Hematopoietic multipotent progenitor cell treated with erythropoietin and hydrocortisone succinate and interleukin-3 and kit ligand, for 15 days (in vitro differentiated cells): ENCODE measurements around the gene MARCHF9.
A peak's percentile ranks its signal among the peaks of the same experiment; 100 is the strongest.

ENCODE experiments used
- DNase-seq: peaks from one replicate; pipeline ENCODE4 v3.0.0-alpha.2; 2015; ENCODE audit warnings: low spot score

The MARCHF9 gene

GRCh38 chr12:57755194-57755453, 221 bp downstream of the MARCHF9 start:
- DNase-seq = no peak

- DNase-seq = no peak
Observed at GRCh38 chr12:57755454-57756372, 810 bp downstream of the MARCHF9 start.

- peak; percentile 72 for DNase-seq
Observed at GRCh38 chr12:57756406-57757341, 1.8 kb downstream of the MARCHF9 start.

- DNase-seq = no peak
Observed at GRCh38 chr12:57757771-57758170, 2.9 kb downstream of the MARCHF9 start.

- DNase-seq = no peak
Observed at GRCh38 chr12:57758552-57759359, 3.9 kb downstream of the MARCHF9 start.

- DNase-seq = peak; percentile 35
Observed at GRCh38 chr12:57759360-57759980, 4.6 kb downstream of the MARCHF9 start.

- no peak for DNase-seq
Observed at GRCh38 chr12:57760347-57760982, 5.6 kb downstream of the MARCHF9 start.

- no peak for DNase-seq
Observed at GRCh38 chr12:57761391-57761998, 6.6 kb downstream of the MARCHF9 start.

GRCh38 chr12:57762463-57762862, 7.6 kb downstream of the MARCHF9 start:
- no peak for DNase-seq

- no peak for DNase-seq
Observed at GRCh38 chr12:57763881-57764661, 9.2 kb downstream of the MARCHF9 start.

- DNase-seq = no peak
Observed at GRCh38 chr12:57764662-57765002, 9.7 kb downstream of the MARCHF9 start.

GRCh38 chr12:57765003-57765697, 10.2 kb downstream of the MARCHF9 start:
- no peak for DNase-seq

- no peak for DNase-seq
Observed at GRCh38 chr12:57765698-57766463, 11.0 kb downstream of the MARCHF9 start.

GRCh38 chr12:57766464-57767304, 11.8 kb downstream of the MARCHF9 start, which contains the start of gene CYP27B1:
Gene CYP27B1, minus strand, starts transcription at chr12:57767078. Its CDS starts 37 bp downstream, at chr12:57767041.
- DNase-seq = no peak

GRCh38 chr12:57767305-57767698, 12.4 kb downstream of the MARCHF9 start:
- DNase-seq = no peak

GRCh38 chr12:57767876-57768275, 13.0 kb downstream of the MARCHF9 start:
- no peak for DNase-seq

- no peak for DNase-seq
Observed at GRCh38 chr12:57769594-57769993, 14.7 kb downstream of the MARCHF9 start.

- DNase-seq = no peak
Observed at GRCh38 chr12:57770734-57771133, 15.8 kb downstream of the MARCHF9 start.
